Measurements from ENCODE around the gene ANKH.
"Not testable (repeated sequence)": the region's sequence is repeated elsewhere in the genome, so short reads cannot be mapped to it uniquely, and the experiment has no call there.

DNA sequence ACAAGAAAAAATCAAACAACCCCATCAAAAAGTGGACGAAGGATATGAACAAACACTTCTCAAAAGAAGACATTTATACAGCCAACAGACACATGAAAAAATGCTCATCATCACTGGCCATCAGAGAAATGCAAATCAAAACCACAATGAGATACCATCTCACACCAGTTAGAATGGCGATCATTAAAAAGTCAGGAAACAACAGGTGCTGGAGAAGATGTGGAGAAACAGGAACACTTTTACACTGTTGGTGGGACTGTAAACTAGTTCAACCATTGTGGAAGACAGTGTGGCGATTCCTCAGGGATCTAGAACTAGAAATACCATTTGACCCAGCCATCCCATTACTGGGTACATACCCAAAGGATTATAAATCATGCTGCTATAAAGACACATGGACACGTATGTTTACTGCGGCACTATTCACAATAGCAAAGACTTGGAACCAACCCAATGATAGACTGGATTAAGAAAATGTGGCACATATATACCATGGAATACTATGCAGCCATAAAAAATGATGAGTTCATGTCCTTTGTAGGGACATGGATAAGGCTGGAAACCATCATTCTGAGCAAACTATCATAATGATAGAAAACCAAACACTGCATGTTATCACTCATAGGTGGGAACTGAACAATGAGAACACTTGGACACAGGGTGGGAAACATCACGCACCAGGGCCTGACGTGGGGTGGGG is 34.0 kb downstream of the ANKH start:
- not testable (repeated sequence) for TF ChIP-seq ZNF274 (IDR thresholded peaks at IDR 0.05; ENCODE audit: low read depth, low read length); YY1 (IDR thresholded peaks at IDR 0.05; ENCODE audit: insufficient read depth, insufficient read length); SUZ12 (IDR thresholded peaks at IDR 0.05; ENCODE audit: extremely low read depth, insufficient read depth, insufficient read length)
